Measurements from ENCODE around the gene MISP. TPM values are rescaled to one million over a fixed set of nuclear protein-coding genes. Genes with fewer than 3 reads are reported as not detected.
A peak's percentile ranks its signal among the peaks of the same experiment; 100 is the strongest.

Gene MISP
- total and polyA plus RNA-seq, 2 of the 13 experiments (the other 11 are each of a cell fraction or from before 2014, with no cell fraction given), result 0.67 to 1.3 TPM

GRCh38 chr19:738509-739128 lies 12.3 kb upstream of the MISP start (continued):
- TF ChIP-seq SP4 (CRISPR knock-in tag; IDR thresholded peaks at IDR 0.05) (peak; percentile 59; the same call in 1 of the 2 replicates), ZBTB37 (CRISPR knock-in tag; IDR thresholded peaks at IDR 0.05) (no peak), BCLAF1 (IDR thresholded peaks at IDR 0.05) (no peak), THAP9 (CRISPR knock-in tag; IDR thresholded peaks at IDR 0.05; ENCODE audit: borderline replicate concordance) (peak; percentile 42; the same call in 1 of the 2 replicates), MYC (CRISPR knock-in tag; IDR thresholded peaks at IDR 0.05; ENCODE audit: borderline replicate concordance) (peak; percentile 82; the same call in 1 of the 2 replicates), GZF1 (CRISPR knock-in tag; IDR thresholded peaks at IDR 0.05) (no peak), RFXANK (CRISPR knock-in tag; IDR thresholded peaks at IDR 0.05) (0 out of 2 replicates have a peak, but pooled peaks have one; percentile 50), ZNF275 (CRISPR knock-in tag; IDR thresholded peaks at IDR 0.05; ENCODE audit: borderline replicate concordance) (peak; percentile 67; the same call in 1 of the 2 replicates), AKAP8 (CRISPR knock-in tag; IDR thresholded peaks at IDR 0.05) (peak; percentile 81; the same call in 1 of the 2 replicates), ZNF605 (CRISPR knock-in tag; IDR thresholded peaks at IDR 0.05) (peak; percentile 95), MNT (IDR thresholded peaks at IDR 0.05) (peak; percentile 39; the same call in 1 of the 2 replicates), ZNF703 (CRISPR knock-in tag; IDR thresholded peaks at IDR 0.05; ENCODE audit: borderline replicate concordance) (0 out of 2 replicates have a peak, but pooled peaks have one; percentile 75), THYN1 (CRISPR knock-in tag; IDR thresholded peaks at IDR 0.05; ENCODE audit: borderline replicate concordance, low read depth) (peak; percentile 36; the same call in 1 of the 2 replicates), RFXAP (CRISPR knock-in tag; IDR thresholded peaks at IDR 0.05; ENCODE audit: borderline replicate concordance) (peak; percentile 74; the same call in 1 of the 2 replicates), ZNF503 (CRISPR knock-in tag; IDR thresholded peaks at IDR 0.05) (peak; percentile 73; the same call in 1 of the 2 replicates), SP5 (CRISPR knock-in tag; IDR thresholded peaks at IDR 0.05; ENCODE audit: borderline replicate concordance, low read depth) (peak; percentile 83)

Data from HepG2 (cell line).